GM19043 (cell line): Measurements from ENCODE around the gene DRC3.
"Not testable (repeated sequence)": the region's sequence is repeated elsewhere in the genome, so short reads cannot be mapped to it uniquely, and the experiment has no call there.

ENCODE experiments used
- ATAC-seq: cut with Tn5 transposase; IDR thresholded peaks from one replicate; pipeline ENCODE4 v1.9.1; 2021; ENCODE audit warnings: low read depth; ENCODE audit not compliant: unreplicated experiment

Gene DRC3

GRCh38 chr17:17989618-17990017 is 17.0 kb downstream of the DRC3 start:
- ATAC-seq = no peak

- ATAC-seq = no peak
Measured at GRCh38 chr17:17990282-17990681, 17.6 kb downstream of the DRC3 start.

DNA sequence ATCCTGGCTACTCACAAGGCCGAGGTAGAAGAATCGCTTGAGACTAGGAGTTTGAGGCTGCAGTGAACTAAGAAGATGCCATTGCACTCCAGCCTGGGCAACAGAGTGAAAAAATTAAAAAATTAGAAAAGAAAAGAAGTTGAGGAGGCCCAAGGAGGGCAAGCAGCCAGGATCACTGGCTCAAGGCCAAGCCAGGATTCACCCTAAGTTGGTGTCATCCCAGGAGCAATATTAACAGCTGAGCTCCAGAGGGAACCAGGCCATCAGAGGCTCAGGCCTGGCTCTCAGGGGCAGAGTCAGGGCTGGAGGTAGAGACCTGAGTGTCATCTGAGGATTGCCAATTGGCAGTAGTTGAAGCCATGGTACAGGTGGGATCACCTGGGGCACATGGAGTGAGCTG is 20.7 kb downstream of the DRC3 start:
- ATAC-seq = no peak

GRCh38 chr17:17993852-17994251 is 21.2 kb downstream of the DRC3 start:
- no peak for ATAC-seq

GRCh38 chr17:17994271-17995069 is 21.8 kb downstream of the DRC3 start:
- ATAC-seq = no peak

DNA sequence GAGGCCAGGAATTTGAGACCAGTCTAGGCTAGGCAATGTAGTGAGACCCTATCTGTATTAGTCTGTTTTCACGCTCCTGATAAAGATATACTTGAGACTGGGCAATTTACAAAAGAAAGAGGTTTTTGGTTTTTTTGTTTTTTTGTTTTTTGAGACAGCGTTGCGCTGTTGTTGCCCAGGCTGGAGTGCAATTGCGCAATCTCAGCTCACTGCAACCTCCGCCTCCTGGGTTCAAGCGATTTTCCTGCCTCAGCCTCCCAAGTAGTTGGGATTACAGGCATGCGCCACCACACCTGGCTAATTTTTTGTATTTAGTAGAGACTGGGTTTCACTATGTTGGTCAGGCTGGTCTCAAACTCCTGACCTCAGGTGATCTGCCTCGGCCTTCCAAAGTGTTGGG is 23.2 kb downstream of the DRC3 start:
- ATAC-seq = not testable (repeated sequence)

DNA sequence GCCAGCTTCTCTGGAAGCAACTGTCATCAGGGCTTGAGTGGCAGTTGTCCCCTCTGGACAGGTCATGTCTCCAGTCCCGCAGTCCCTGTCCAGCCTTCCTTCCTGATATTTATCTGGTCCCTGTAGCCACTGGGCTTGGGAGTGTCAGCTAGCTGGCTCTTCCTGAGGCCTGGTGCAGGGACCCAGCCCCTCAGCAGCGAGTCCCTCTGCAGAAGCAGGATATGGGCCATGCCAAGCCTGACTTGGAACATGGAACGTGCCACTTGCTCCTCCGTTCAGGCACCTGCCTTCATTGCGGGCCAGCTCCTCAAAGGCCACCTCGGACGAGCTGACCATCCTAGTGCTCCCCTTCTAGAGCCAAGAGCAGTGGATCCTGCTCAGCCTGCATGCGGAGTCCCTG is 26.3 kb downstream of the DRC3 start:
- ATAC-seq = no peak

- no peak for ATAC-seq
Measured at GRCh38 chr17:17999364-18000029, 26.8 kb downstream of the DRC3 start.

DNA sequence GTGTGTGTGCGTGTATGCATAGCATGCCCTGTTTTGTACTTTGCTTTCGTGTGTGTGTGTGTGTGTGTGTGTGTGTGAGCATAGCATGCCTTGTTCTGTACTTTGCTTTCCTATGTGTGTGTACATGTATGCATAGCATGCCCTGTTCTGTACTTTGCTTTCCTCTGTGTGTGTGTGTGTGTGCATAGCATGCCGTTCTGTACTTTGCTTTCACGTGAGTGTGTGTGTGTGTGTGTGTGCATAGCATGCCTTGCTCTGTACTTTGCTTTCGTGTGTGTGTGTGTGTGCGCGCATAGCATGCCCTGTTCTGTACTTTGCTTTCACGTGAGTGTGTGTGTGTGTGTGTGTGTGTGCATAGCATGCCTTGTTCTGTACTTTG is 27.4 kb downstream of the DRC3 start:
- no peak for ATAC-seq

- ATAC-seq = no peak
Measured at GRCh38 chr17:18002171-18002570, 29.5 kb downstream of the DRC3 start.

GRCh38 chr17:18004345-18004744 is 31.7 kb downstream of the DRC3 start:
- no peak for ATAC-seq

DNA sequence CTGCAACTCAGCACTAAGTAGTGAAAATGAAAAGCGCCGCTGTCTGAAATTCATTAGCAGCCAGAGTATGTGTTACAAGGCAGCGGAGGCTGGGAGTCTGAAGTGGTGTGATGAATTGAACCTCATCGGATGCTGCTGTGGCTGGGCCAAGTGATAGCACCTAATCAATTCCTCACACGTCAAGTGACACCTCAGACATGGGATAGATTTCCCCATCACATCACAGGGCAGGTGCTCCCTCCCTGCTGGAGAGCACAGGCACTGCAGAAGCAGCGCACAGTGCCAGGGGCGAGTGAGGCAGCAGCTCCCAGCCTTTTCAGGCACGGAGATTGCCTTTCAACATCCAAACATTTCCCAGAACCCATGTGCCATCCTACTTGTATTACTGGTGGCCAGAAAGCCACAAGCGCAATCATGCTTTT is 32.2 kb downstream of the DRC3 start:
- no peak for ATAC-seq

GRCh38 chr17:18005496-18005895 is 32.8 kb downstream of the DRC3 start:
- no peak for ATAC-seq

- ATAC-seq = no peak
Measured at GRCh38 chr17:18006495-18007239, 34.0 kb downstream of the DRC3 start.

DNA sequence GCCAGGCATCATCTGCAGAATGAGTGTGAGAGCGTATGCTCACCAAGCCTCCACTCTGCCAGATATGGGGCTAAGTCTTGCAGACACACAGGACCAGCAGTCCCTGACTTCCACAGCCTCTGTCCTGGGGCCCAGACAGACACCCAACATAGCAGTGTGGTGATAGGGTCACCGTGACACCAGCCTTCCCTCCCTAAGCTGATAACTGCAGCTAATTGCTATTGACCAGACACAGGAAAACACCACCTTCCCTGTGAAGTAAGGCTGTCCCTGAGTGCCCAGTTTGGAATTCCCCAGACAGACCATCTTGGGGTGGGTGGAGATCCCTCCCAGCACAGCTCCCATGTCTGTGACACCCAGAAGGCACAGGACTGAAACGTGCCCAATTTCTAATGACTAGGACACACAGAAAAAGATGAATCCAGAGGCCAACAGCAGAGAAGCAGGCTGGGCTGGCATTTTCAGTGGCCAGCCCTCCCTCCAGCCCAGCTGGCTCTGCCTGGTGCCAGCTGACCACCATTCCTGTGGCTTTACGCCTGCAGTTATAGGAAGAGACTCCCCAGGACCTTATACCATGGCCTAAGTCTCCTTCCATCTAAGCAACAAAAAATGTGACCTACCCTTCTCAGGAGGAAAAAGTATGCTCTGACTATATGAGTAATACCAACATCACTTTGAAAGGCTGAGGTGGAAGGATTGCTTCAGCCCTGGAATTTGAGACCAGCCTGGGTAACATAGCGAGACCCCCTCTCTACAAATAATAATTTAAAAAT is 36.0 kb downstream of the DRC3 start:
- no peak for ATAC-seq

DNA sequence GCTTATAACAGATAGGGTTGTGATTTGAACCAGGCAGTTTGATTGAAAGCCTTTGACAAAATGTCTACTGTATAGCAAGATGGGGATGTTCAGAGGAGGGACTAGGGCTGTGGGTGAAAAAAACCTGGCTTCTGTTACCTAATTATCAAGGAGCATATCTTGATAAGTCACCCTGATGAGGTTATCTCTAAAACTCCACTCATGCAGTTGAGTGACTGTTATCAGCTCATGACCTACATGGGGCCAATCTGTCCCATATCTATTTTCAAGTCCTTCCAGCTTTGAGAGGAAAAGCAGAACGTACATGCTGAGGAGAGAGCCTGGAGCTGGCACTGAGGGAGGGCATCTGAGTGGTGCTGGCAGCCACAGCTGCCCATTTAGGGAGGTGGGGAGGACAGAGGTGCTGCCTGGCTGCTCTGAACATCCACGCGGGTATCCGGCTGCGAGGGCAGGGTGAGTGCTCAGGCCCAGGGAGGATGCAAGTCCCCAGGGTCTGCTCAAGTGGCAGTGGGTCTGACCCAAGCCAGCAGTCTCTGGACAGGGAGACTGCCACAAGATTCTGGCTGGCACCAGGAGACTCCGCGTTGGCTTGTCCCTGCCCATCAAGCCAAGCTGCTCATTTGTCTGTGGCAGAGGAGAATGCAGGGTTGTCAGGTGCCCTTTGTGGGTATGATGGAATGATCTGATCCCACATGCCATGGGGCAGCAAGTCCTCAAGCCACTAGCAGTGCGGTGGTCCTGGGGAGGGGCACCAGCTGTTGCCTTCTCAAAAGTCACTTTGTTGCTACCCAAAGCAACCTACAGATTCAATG is 37.2 kb downstream of the DRC3 start:
- ATAC-seq = no peak

- ATAC-seq = no peak
Measured at GRCh38 chr17:18011286-18011685, 38.6 kb downstream of the DRC3 start.

GRCh38 chr17:18014006-18014405 is 41.3 kb downstream of the DRC3 start:
- ATAC-seq = no peak

- no peak for ATAC-seq
Measured at GRCh38 chr17:18015593-18015992, 42.9 kb downstream of the DRC3 start.

GRCh38 chr17:18016426-18016825 is 43.8 kb downstream of the DRC3 start:
- ATAC-seq = no peak
